GM21529 (cell line): ENCODE results near the gene MYO5B.

Experiments
- ATAC-seq: cut with Tn5 transposase; IDR thresholded peaks from one replicate; pipeline ENCODE4 v1.9.1; 2021; ENCODE audit not compliant: unreplicated experiment

Gene MYO5B

DNA sequence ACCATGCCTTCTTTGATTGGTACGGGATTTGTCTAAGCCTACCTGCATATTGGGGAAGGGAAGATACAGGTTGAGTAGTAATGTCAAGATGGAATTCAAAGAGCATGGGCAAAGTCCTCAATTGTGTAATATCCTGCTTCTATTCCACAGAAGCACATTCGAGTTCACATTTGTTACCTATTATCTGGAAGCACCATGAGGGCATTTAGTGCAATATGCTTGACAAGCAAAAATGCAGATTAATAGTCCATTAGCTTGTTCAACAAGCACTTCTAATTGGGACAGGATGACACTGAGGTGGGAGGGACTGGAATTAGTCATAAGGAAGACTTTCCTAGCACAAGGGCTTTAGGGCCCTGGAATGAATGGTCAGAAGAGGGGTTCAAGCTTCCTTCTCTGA, 40.5 kb downstream of the MYO5B start:
- ATAC-seq = no peak

DNA sequence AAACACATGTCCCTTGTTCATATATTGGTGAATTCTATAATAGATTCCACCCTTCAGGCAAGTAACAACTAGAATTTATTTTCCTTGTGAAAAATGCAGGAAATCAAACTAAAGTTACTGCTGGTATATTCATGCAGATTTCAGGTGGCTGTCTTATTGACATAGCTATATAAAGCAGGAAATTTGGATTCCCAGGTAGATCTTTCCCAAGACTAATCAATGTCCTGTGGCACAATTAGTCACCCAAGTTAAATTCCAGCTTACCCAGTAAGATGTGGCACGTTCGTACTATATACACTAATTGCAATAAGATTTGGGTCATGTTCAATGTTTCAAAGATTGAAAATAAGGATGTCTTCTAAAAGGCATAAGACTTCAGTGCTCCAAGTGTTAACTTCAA, 42.0 kb downstream of the MYO5B start:
- no peak for ATAC-seq

DNA sequence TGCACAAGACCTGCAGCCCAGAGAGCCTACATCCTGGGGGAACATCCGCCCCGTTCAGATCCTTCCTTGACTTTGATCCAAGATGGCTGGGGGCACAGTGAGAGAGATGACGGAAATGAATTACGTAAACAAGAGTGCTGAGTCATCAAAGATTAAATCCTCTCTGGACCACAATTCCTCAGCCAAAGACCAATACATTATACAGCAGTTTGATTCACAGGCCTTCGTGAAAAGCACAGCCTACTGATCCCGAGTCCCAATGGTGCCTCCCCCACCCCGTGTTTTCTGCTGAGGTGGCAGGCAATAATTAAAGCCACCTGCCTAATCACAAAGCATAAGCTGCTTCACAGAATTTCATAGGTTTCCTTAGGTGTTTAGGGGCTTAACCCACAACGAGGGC, 43.0 kb downstream of the MYO5B start:
- no peak for ATAC-seq

DNA sequence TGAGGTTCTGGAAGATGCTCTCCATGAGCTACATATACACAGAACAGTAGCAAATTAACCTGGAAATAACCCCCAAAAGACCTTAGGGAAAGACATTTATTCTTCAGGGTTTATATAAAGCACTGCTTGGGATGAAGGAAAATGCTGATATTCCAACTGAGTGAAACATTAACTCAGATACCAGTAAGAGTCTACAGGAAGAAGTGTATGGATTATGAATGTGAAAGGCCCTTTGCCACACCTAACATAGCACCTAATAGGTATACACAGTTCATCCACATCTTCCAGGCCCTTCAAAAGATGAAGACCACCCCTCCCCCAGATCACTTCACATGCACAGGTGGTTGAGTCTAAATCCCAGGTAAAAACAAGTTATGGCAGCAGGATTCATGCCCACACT, 50.4 kb downstream of the MYO5B start:
- no peak for ATAC-seq

DNA sequence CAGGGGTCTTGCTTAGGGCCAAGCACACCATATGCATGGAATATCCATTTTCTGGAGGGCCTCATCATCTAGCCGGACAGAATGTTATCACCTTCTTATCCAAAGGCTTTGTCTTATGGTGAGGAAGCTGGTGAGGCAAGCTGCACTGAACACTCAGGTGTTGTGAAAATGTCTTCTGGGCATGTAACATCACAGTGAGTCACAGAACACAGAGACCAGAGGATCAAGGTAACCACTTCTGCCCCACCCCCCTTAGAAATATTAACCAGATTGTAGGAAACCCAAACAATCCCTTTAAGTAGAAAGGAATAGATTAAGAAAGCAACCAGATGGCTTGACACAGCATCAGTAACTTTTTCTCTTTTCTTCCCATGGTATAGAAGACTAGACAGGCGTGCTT, 51.1 kb downstream of the MYO5B start:
- no peak for ATAC-seq

DNA sequence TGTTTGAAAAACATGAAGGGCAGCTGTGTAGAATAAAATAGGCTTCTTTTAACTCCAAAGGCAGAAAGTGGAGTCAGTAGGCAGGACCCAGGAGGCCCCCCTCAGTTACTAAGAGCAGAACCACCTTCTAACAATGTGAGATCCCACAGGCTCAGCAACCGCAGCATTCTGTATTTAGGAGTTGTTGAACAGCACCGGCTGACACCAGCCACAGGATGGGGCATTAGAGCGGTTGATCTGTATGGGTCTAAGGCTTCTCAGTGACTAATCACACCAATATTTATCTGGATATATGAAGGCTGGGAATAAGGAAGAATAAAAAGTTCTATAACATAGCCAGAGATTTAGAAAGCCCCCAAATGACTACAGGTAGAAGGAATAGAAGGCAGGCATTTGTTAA, 51.7 kb downstream of the MYO5B start:
- ATAC-seq = no peak

DNA sequence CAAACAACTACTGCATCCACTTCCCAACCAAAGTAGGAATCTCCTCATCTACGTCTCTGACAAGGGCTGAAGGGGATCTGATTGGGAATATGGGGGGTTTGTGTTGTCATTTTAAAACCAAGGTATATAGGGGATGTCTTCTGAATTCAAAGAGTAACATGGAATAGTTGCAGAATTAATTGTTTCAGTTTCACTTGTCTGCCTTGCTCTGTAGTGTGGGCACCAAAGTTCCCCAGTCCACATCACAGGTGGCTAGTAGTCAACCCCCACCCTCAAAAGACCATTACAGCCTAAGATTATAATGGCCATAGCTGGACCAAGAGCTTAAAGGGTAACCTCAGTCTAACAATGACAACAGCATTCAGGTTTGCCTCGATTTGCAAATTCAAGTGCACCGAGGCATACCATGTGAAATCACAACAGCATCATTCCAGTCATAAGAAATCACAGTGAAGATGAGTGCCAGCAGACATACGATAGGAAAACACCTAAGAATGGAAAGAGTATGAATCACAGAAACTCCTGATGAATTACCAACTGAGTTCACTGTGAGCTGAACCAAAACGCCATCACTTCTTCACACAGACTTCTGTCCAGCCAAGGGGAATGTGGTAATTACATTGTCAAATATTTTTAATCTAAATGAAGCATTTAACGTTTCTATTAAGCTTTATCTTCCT, 52.4 kb downstream of the MYO5B start:
- no peak for ATAC-seq

DNA sequence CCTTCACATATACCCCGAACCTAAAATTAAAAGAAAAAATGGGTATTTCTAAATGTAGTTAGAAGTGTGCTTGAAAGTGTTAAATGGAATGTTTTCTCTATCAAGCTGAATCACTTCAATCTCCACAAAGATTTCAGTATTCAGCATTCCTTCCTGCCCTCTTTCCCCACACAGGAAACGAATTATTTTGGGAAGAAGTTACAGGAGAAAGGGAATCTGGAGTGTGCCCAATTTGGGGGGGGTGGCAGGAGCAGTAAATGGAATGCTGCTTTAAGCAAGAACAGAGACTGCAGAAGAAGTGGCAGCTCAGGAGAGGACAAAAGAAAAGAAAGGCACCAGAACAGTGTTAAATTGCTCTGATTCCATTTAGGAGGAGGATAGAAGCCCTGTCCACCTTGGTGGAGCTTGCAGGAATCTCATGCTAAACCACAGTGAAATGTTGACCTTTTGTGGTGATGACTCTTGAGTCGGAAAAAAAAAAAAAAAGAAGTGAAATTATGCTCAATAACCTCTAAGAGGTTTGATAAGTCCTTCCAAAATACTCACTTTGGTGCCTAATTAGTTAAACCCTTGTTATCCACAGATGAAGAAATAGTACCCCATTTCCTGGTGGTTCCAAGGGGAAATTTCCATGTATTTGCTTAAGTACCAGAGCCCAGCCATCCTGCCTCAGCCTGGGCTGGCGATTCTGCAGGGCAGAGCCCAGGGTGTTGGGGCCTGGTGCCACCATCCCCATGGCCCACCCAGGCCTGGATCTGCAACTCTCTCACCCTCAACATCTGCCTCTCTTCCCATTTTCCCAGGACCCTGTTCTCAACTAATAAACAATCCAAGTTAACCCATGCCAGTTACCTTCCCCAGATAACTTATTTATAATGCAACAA, 56.5 kb downstream of the MYO5B start:
- ATAC-seq = no peak

DNA sequence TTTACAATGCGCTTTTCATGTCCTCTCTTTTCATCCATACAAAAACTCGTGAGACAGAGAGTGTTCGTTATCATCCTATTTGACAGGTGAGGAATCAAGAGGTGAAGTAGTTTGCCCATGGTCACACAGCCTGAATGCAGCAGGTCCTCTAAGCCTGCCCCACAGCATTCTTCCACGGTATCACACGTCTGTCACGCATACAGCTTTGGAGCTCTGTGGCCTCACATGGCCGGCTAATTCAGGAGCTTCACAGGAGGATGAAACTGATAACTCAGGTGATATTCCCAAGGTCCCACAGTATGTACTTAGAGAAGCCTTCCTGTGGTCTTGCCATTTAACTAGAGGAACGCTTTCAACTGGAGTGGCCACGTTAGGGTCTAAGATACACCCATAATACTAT, 59.0 kb downstream of the MYO5B start:
- no peak for ATAC-seq

DNA sequence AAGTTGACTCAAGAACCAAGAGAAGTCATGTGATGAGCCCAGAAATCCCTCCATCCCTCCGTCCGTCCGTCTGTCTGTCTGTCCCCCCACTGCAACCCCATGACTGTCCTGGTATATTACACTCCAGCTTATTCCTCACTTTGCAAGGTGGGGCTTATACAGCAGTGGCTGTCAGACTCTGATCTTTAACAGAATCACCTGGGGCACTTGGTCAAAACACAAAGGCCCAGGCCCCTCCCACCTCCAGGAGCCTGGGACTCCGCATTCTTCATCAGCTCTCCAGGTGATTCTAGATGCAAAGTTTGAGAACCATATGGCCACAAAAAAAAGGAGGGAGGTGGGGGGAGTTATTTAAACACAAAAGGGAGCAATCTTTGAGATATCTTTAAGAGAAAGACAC, 61.4 kb downstream of the MYO5B start:
- no peak for ATAC-seq

DNA sequence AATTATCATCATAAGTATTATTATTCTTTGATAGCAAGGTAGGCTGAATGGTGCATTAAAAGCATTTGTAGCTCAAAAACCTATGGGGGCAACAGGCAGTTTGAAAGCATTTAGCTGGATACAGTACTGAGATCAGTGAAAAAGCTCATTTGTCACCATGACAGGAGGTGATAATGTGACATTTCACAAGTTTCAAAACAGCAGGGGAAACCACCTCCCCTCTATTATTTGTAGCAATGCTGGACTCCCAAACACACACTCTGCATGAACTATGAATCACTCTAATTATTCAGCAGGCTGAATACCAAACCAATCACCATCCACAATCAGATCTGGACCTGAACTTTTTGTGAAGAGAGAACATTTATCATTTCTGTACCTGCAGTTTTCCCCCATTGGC, 63.4 kb downstream of the MYO5B start:
- no peak for ATAC-seq

DNA sequence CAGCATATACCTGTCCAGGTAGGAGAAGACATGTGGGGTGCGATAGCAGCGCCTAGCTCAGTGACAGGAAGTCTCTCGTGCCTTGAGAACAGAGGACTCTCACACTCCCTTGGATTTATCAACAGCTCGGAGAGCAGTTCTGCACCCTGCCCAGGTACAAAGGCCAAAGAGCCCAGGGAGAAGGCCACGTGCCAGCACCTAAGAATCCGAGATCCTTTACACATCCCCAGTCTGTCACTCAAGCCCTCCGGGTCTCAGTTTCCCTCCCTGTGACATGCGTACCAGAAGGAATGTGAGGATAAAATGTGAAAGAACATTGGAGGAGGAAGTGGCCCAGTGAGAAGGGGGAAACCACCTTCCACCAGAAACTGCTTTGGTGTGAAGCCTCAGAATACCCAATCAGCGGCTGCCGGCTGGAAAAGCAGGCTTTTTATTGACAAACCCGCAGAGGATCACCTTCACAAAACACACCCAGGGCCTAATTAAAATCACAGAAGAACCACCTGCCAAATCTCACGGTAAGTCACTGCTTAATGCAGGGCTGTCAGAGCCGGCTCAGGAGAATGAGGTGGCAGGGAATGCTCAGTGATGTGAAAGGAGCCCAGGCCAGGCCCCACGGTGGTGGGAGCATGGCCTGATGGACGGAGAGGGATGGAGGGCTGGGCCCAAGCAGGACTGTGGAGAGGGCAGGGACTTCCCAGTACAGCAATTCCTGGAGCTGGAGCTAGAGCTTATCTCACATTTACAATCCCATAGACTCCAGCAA, 66.3 kb downstream of the MYO5B start:
- no peak for ATAC-seq

DNA sequence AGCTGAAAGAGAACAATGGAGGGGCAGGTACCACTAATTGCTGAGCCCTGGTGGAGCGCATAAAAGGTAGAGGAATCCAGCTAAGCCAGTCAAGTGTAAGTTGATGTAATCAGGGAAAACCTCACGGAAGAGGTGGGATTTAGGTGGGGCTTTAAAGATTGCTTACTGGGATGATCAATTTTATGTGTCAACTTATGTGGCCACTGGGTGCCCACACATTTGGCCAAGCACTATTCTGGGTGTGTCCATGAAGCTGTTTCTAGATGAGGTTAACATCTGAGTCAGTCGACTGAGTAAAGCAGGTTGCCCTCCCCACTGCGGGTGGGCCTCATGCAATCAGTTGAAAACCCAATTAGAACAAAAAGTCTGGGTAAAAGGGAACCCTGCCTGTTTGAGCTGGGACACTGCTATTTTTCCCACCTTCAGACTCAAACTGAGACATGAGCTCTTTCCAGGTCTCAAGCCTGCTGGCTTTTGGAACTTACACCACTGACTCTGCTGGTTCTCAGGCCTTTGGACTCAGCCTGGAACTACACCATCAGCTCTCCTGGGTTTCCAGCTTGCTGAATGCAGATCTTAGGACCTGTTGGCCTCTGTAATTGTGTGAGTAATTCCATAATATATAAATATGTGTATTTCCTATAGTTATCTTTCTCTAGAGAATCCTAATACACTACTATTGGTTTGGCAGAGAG, 67.3 kb downstream of the MYO5B start:
- no peak for ATAC-seq

DNA sequence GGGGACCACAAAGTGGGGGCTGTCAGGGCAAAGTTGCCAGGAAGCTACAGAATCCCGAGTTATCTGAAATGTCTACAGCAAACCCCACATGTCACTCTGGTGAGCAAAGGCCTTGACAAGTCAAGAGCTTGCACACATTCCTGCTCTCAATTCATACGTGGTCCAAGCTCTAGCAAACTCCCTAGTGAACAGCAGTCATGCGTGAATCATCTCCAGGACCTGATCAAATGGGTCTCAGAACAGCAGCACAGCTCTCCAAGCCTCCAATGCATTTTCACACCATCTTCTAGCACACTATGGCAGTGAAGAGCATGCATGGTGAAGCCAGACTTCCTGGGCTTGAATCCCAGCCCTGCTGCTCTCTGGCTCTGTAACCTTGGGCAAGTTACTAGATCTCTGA, 68.5 kb downstream of the MYO5B start:
- ATAC-seq = no peak

DNA sequence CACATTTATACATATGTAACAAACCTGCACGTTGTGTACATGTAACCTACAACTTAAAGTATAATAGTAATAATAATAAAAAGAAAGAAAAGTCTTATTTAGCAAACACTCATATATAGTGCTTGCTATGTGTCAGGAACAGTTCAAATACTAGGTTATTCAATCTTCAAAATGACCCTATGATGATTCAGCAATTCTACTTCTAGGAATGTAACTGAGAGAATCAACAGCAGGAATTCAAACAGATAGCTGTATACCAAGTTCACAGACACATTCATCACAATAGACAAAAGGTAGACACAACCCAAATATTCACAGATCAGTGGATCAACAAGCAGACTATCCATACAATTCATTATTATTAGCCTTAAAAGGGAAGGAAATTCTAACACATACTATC, 69.5 kb downstream of the MYO5B start:
- ATAC-seq = no peak

DNA sequence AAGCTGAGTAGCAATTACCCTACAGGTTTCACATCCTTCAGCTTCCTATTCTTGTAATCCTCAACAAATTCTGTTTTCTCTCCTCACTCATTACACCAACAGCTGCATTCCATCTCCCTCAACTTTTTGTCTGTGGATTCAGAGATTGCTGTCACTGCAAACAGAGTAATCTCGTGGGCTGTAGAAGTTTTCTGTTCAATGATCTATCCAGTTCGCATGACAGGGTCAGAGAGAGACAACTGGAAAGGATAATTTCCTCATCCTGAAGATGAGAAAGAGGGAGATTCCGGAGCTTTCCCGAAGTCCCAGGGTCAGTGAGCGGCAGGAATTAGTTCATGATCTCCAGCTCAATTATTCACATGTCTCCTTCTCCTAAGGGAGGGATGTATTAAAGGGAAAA, 75.7 kb downstream of the MYO5B start:
- no peak for ATAC-seq

DNA sequence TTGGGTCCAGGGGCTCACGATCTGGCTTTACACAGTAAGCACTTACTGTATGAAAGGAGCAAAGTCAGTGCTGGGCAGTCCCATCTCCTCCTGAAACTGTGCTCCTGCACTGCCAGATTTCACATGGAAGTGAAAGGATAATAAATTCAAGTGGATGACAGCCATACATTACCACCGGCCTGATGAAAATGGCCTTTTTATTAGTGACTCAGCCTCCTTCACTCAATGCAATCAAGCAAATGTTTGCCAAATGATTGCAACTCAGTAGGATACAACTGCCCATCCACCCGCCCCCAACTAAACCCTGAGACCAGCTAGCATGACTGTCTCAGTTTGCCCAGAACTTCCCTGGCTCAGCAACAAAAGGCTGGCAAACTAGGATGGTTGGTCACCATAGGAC, 77.1 kb downstream of the MYO5B start:
- no peak for ATAC-seq

DNA sequence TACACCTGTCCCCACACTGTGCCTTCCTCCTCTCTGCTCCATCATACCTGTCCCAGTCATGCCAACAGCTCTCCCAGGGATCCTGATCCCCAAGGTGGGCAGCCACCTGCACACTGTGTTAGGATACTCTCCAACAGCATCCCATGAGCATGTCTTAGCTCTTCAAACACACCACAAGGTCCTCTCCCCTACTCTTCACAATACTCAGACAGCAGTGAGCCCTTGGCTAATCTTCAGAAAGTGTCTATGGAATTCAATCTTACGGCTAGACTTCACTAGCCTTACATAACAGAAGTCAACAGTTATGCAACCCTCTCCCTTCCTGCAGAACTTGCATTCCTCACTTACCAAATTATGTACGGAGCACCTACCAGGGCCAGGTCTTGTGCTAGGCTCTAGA, 79.9 kb downstream of the MYO5B start:
- ATAC-seq = no peak

DNA sequence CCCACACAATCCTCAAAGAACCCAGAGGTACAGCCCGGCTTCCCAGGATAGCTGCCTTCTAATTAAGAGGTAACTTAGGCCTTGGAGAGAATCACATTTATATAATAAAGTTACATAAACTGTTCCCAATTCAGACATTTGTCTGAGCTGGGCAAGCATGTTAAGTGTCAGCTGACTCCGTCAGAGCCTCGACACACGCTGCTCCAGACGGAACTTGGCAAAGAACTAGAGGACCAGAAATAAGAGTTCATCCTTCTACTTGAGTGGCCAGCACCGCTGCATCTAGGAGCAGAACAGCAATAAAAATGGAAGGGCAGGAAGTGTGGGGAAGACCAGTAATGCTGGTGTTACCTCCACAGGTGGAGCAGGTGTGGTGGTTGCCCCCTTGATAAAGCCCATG, 80.5 kb downstream of the MYO5B start:
- ATAC-seq = no peak

DNA sequence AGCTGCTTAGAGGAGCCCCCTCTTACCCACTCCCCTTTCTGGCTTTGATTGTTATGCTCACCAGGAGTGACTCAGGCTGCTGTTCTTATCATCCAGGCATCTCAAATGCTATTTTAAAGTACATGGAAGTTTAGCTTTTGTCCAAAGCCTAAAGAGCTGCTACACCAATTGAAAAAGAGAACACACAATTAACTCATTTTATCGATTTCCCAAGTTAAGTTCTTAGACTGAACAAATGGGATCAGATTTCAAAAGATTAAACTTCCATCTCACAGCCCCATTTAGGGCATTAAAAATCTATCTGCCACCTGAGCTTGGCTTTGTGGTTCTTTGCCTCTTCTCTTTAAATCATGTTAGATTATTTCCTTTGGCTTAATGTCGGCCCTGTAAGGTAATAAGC, 81.2 kb downstream of the MYO5B start:
- no peak for ATAC-seq

DNA sequence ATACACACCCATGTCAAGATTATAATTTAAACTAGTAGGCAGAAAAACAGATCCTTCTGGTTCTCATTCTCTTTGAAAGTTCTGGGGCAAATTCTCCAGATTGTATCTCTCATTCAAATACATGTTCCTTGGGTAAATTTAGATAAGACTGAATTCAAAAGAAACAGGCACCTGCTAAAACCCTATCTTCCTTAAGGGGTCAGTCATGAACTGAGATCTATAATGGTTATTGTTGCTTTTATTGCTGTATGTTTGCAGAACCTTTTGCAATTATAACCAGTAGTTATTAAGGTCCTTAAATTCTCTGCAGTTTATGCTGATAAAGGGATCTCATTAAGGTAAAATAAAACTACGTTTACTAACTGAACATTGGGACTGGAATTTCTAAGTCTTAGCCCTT, 83.5 kb downstream of the MYO5B start:
- no peak for ATAC-seq
